HG02884 (cell line): ENCODE results near the gene SNRPD1.
A peak's percentile ranks its signal among the peaks of the same experiment; 100 is the strongest.
"Not testable (repeated sequence)": the region's sequence is repeated elsewhere in the genome, so short reads cannot be mapped to it uniquely, and the experiment has no call there.

ENCODE experiments used
- ATAC-seq: cut with Tn5 transposase; IDR thresholded peaks from one replicate; pipeline ENCODE4 v1.9.1; 2021; ENCODE audit warnings: mild to moderate bottlenecking, moderate library complexity; ENCODE audit not compliant: unreplicated experiment

The SNRPD1 gene

GRCh38 chr18:21612125-21613039 is at the start of gene SNRPD1:
TSS of gene SNRPD1 (plus strand) at chr18:21612314. CDS start at chr18:21612430, 116 bp downstream.
- ATAC-seq = peak; percentile 98

- ATAC-seq = no peak
Measured at GRCh38 chr18:21571772-21572171, 40.3 kb upstream of the SNRPD1 start.

- no peak for ATAC-seq
Measured at GRCh38 chr18:21575656-21576055, 36.5 kb upstream of the SNRPD1 start.

- ATAC-seq = no peak
Measured at GRCh38 chr18:21584391-21584790, 27.7 kb upstream of the SNRPD1 start.

GRCh38 chr18:21592361-21592760 is 19.8 kb upstream of the SNRPD1 start:
- not testable (repeated sequence) for ATAC-seq

GRCh38 chr18:21593540-21594257 is 18.4 kb upstream of the SNRPD1 start:
- ATAC-seq = no peak

- no peak for ATAC-seq
Measured at GRCh38 chr18:21597620-21598019, 14.5 kb upstream of the SNRPD1 start.

- ATAC-seq = no peak
Measured at GRCh38 chr18:21598726-21599584, 13.2 kb upstream of the SNRPD1 start.

- peak; percentile 34 for ATAC-seq
Measured at GRCh38 chr18:21599585-21600525, 12.3 kb upstream of the SNRPD1 start.

GRCh38 chr18:21600526-21601410 is 11.3 kb upstream of the SNRPD1 start, which contains the start of gene ESCO1:
TSS of gene ESCO1 (minus strand) at chr18:21600704. CDS start at chr18:21574843, 25,861 bp downstream.
- ATAC-seq = peak; percentile 86

- no peak for ATAC-seq
Measured at GRCh38 chr18:21602299-21602587, 9.9 kb upstream of the SNRPD1 start.

- ATAC-seq = no peak
Measured at GRCh38 chr18:21604671-21605070, 7.4 kb upstream of the SNRPD1 start.

- ATAC-seq = no peak
Measured at GRCh38 chr18:21605213-21605612, 6.9 kb upstream of the SNRPD1 start.

- not testable (repeated sequence) for ATAC-seq
Measured at GRCh38 chr18:21611401-21612124, 551 bp upstream of the SNRPD1 start.

GRCh38 chr18:21621640-21622039 is 9.5 kb downstream of the SNRPD1 start:
- not testable (repeated sequence) for ATAC-seq

GRCh38 chr18:21629089-21629832 is 17.1 kb downstream of the SNRPD1 start:
- peak; percentile 92 for ATAC-seq

- ATAC-seq = no peak
Measured at GRCh38 chr18:21632393-21632792, 20.3 kb downstream of the SNRPD1 start.
